Prostate gland (tissue), 2 donors: ENCODE results near the gene RPS6KL1.

ENCODE experiments used
- CTCF ChIP-seq, 4 experiments: fragments of 200-600 bp in 2 of 4; fragments of 450-650 bp in 2 of 4; sonication (generic) in 2 of 4; IDR thresholded peaks; 1 replicate in 3 of 4; 2 replicates in 1 of 4; pipeline ENCODE4 v1.5.1; 2016 to 2019; ENCODE audit warnings: antibody characterized with exemption in 4 of 4, mild to moderate bottlenecking in 2 of 4, moderate library complexity in 2 of 4
- POLR2A ChIP-seq: fragments of 450-650 bp; IDR thresholded peaks from one replicate; pipeline ENCODE4 v1.6.1; 2016; ENCODE audit warnings: antibody characterized with exemption, mild to moderate bottlenecking
- POLR2AphosphoS5 ChIP-seq: sonication (generic); formaldehyde crosslinking; IDR thresholded peaks from one replicate; pipeline ENCODE4 v1.6.1; 2017; ENCODE audit warnings: antibody characterized with exemption

- TF ChIP-seq CTCF (IDR thresholded peaks at IDR 0.05) (no peak), POLR2A (no peak), POLR2AphosphoS5 (no peak)
Measured at GRCh38 chr14:74875204-74875603, 47.9 kb downstream of the RPS6KL1 start.
